Spleen (tissue), 7 donors: ENCODE results near the gene FOXJ1.

ENCODE experiments used
- POLR2A ChIP-seq, 3 donors: fragments of 450-650 bp; IDR thresholded peaks; one replicate each; pipeline ENCODE4 v1.5.1; 2017; ENCODE audit warnings: antibody characterized with exemption in 3 of 3, mild to moderate bottlenecking in 1 of 3
- TF ChIP-seq, protein P1 (sequence below), 11 experiments: fragments of 200-600 bp in 7 of 11; fragments of 450-650 bp in 4 of 11; sonication (generic) in 4 of 11; IDR thresholded peaks in 8 of 11; conservative IDR thresholded peaks in 3 of 11; 1 replicate in 7 of 11; 2 replicates in 4 of 11; pipeline versions ENCODE4 v1.4.0 to v1.8.0; 2016 to 2021; ENCODE audit warnings: antibody characterized with exemption in 11 of 11, inconsistent platforms in 4 of 11, mild to moderate bottlenecking in 1 of 11
- donor health status: DM: no; HTN: no; CAD: no; lungs with moderate emphysema.
- donor health status: DM: no; HTN: no; CAD: no.
- donor health status: DM: no; HTN: no; CAD: no.

DNA sequence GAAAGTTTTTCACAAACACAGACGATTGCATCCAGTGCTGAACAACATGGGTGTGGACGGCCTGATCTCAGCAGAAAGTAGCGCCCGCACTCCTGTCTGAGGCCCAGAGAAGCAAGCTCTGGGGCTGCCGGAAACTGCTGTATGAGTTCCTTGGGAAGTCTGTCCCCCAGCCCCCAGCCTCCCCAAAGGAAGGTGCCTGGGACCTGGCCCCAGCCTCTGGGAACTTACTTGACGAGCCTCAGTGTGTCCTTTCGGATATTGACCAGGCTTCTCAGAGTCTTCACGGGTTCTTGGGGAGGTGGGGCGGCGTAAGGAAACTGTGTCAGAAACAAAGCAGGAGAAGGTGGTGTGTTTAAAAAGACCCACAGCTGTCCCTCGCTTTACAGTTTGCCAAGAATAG is 32.4 kb upstream of the FOXJ1 start:
- TF ChIP-seq, protein P1, sequence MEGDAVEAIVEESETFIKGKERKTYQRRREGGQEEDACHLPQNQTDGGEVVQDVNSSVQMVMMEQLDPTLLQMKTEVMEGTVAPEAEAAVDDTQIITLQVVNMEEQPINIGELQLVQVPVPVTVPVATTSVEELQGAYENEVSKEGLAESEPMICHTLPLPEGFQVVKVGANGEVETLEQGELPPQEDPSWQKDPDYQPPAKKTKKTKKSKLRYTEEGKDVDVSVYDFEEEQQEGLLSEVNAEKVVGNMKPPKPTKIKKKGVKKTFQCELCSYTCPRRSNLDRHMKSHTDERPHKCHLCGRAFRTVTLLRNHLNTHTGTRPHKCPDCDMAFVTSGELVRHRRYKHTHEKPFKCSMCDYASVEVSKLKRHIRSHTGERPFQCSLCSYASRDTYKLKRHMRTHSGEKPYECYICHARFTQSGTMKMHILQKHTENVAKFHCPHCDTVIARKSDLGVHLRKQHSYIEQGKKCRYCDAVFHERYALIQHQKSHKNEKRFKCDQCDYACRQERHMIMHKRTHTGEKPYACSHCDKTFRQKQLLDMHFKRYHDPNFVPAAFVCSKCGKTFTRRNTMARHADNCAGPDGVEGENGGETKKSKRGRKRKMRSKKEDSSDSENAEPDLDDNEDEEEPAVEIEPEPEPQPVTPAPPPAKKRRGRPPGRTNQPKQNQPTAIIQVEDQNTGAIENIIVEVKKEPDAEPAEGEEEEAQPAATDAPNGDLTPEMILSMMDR (IDR thresholded peaks at IDR 0.05 in 8 of 11, conservative IDR thresholded peaks at IDR 0.05 in 3 of 11): no peak
- TF ChIP-seq POLR2A (IDR thresholded peaks at IDR 0.05): no peak
